Testis (tissue), 3 donors: ENCODE measurements around the gene FSTL4. TPM values are rescaled to one million over a fixed set of nuclear protein-coding genes. Genes with fewer than 3 reads are reported as not detected.

Experiments
- DNase-seq: peaks from one replicate; pipeline ENCODE4 v3.0.0-alpha.2; 2019
- H3K27ac ChIP-seq, 2 donors: fragments of 200-600 bp; sonication (generic); one replicate each; pipeline ENCODE4 v1.5.1; 2019
- H3K27me3 ChIP-seq: fragments of 200-600 bp; sonication (generic); one replicate; pipeline ENCODE4 v1.5.1; 2019
- H3K36me3 ChIP-seq: fragments of 200-600 bp; sonication (generic); one replicate; pipeline ENCODE4 v1.5.1; 2017; ENCODE audit warnings: low read depth; ENCODE audit errors: missing control alignments
- H3K4me1 ChIP-seq: fragments of 200-600 bp; sonication (generic); one replicate; pipeline ENCODE4 v1.5.1; 2019
- H3K4me3 ChIP-seq, 2 donors: fragments of 200-600 bp; sonication (generic); one replicate each; pipeline ENCODE4 v1.5.1; 2017 to 2019
- H3K9me3 ChIP-seq: fragments of 200-600 bp; sonication (generic); one replicate; pipeline ENCODE4 v1.5.1; 2017
- CTCF ChIP-seq, 3 experiments: fragments of 450-650 bp in 2 of 3; fragments of 200-600 bp in 1 of 3; sonication (generic) in 1 of 3; IDR thresholded peaks; one replicate each; pipeline ENCODE4 v1.5.1; 2016 to 2019; ENCODE audit warnings: antibody characterized with exemption in 3 of 3, mild to moderate bottlenecking in 2 of 3, moderate library complexity in 1 of 3
- POLR2A ChIP-seq: fragments of 450-650 bp; IDR thresholded peaks from one replicate; pipeline ENCODE4 v1.6.1; 2017; ENCODE audit warnings: antibody characterized with exemption, mild to moderate bottlenecking, moderate library complexity
- WGBS, 2 donors: methylation state at CpG; one replicate each; pipeline ENCODE4 v1.1.5; 2018; 5-methylcytosine and 5-hydroxymethylcytosine counted together
- intact Hi-C: fragments of 100-400 bp; cut with DNase I; formaldehyde crosslinking; loops from one replicate; pipeline ENCODE4 v1.15.1; 2023; ENCODE audit warnings: low total_unique reads
- polyA plus RNA-seq: library from polyadenylated mRNA; stranded (reverse); fragments of 350-450 nt; fragmentation: Illumina TruSeq; extraction: RNeasy Lipid Tissue Mini Kit (QIAGEN cat#74804); gene quantifications from one replicate; pipeline ENCODE4 v1.2.3, GENCODE V29; 2014; ENCODE audit warnings: low read depth, low replicate concordance; ENCODE audit not compliant: insufficient read depth
- total RNA-seq, 2 donors: library from RNA; depleted of rRNA; stranded (reverse); fragments of >200 nt; gene quantifications; one replicate each; pipeline ENCODE4 v1.2.3, GENCODE V29; 2016

FSTL4 gene
- total and polyA plus RNA-seq, 3 donors from 2014 or later: 7.1 to 8.6 (median 7.4) TPM

GRCh38 chr5:133410335-133410828 is 202.0 kb downstream of the FSTL4 start:
- Histone ChIP-seq H3K27me3 (no peaks in the 10 kb centered on the region), H3K9me3 (no peaks in the 10 kb centered on the region), H3K4me3 (no peak overlapping the region), H3K4me1 (no peaks in the 10 kb centered on the region), H3K36me3 (no peaks in the 10 kb centered on the region), H3K27ac (no peak overlapping the region)
- 68 to 71% methylated on average over 12 of the region's 12 CpGs for WGBS, 2 donors
- TF ChIP-seq POLR2A: no peak
- TF ChIP-seq CTCF (IDR thresholded peaks at IDR 0.05): no peak
- no peak for DNase-seq
- intact Hi-C loops: no loop called here

GRCh38 chr5:133409210-133409674 is 203.1 kb downstream of the FSTL4 start:
- TF ChIP-seq POLR2A: no peak
- TF ChIP-seq CTCF (IDR thresholded peaks at IDR 0.05): no peak
- H3K27me3 ChIP-seq: no peaks in the 10 kb centered on the region
- H3K27ac ChIP-seq: no peak overlapping the region
- H3K4me3 ChIP-seq: no peak overlapping the region
- intact Hi-C loops: no loop called here
- DNase-seq: no peak
- no peaks in the 10 kb centered on the region for H3K9me3 ChIP-seq
- 88 to 96% methylated on average over 5 to 6 of the region's 6 CpGs for WGBS, 2 donors
- no peaks in the 10 kb centered on the region for H3K4me1 ChIP-seq
- no peaks in the 10 kb centered on the region for H3K36me3 ChIP-seq

- TF ChIP-seq CTCF (IDR thresholded peaks at IDR 0.05) (no peak), POLR2A (no peak)
- Histone ChIP-seq H3K36me3 (no peaks in the 10 kb centered on the region), H3K27me3 (no peaks in the 10 kb centered on the region), H3K9me3 (no peaks in the 10 kb centered on the region), H3K4me1 (no peaks in the 10 kb centered on the region), H3K27ac (no peak overlapping the region), H3K4me3 (no peak overlapping the region)
- peak; percentile 37 for DNase-seq
- intact Hi-C loops: no loop called here
- 47 to 53% methylated on average over 8 of the region's 8 CpGs for WGBS, 2 donors
Measured at GRCh38 chr5:133408322-133408721, 204.0 kb downstream of the FSTL4 start.

DNA sequence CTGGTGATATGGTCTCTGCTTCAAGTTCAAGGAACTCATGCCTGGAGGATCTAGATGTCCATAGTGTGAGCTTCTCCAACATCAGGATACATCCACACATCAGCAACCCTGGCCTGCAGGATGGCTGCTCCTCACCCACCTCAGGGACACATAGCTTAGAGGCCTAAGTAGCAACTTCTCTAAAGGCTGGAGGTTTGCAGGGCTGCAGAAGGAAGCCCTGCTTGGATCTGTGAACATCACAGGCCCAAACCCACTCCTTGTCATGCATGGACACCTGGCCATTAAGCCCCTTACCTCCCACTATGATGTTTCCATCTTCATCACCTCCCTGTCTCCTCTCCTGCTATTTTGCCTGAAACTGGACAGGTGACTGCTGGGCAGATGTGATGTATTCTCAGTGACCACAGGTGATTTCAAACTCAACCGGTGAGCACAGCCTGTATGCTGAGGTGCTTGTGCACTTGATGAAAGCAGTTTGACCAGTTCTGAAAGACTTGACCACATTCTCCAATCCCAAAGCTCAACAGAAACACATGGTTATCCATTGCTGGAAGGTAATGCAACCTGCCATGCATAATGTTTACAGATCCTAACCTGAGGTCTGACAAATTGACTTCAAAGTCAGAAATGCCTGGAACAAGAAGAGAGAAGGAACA is 205.2 kb downstream of the FSTL4 start:
- intact Hi-C loops: no loop called here
- Histone ChIP-seq H3K9me3 (no peaks in the 10 kb centered on the region), H3K27ac (no peak overlapping the region), H3K27me3 (no peaks in the 10 kb centered on the region), H3K36me3 (no peaks in the 10 kb centered on the region), H3K4me1 (no peaks in the 10 kb centered on the region), H3K4me3 (no peak overlapping the region)
- DNase-seq: no peak
- TF ChIP-seq POLR2A (no peak), CTCF (IDR thresholded peaks at IDR 0.05) (no peak)
- 86 to 94% methylated on average over 1 of the region's 1 CpG for WGBS, 2 donors
